H9 (cell line): ENCODE measurements around the gene L3MBTL4. TPM values are rescaled to one million over a fixed set of nuclear protein-coding genes. Genes with fewer than 3 reads are reported as not detected.

Experiments used
- DNase-seq: peaks from one replicate; pipeline ENCODE4 v3.0.0-alpha.2; 2017
- H2AFZ ChIP-seq: one replicate; pipeline ENCODE4 v1.6.1; 2013; ENCODE audit warnings: mild to moderate bottlenecking, low read length, control low read depth, moderate library complexity
- H2AK5ac ChIP-seq: 2 replicates; pipeline ENCODE4 v1.6.1; 2013; ENCODE audit warnings: low read length, control low read depth, mixed read lengths; ENCODE audit not compliant: insufficient read length
- H2BK120ac ChIP-seq: one replicate; pipeline ENCODE4 v1.6.1; 2013; ENCODE audit warnings: low read depth, mild to moderate bottlenecking, low read length, control low read depth, inconsistent platforms; ENCODE audit not compliant: poor library complexity, severe bottlenecking
- H2BK12ac ChIP-seq: 2 replicates; pipeline ENCODE4 v1.6.1; 2013; ENCODE audit warnings: low read length, control low read depth, mixed read lengths, low read depth; ENCODE audit not compliant: insufficient read length
- H2BK15ac ChIP-seq: 2 replicates; pipeline ENCODE4 v1.6.1; 2013; ENCODE audit warnings: low read depth, low read length, control low read depth
- H2BK20ac ChIP-seq: one replicate; pipeline ENCODE4 v1.6.1; 2013; ENCODE audit warnings: low read depth, mild to moderate bottlenecking, low read length, control low read depth, inconsistent platforms; ENCODE audit not compliant: poor library complexity, severe bottlenecking
- H2BK5ac ChIP-seq: 2 replicates; pipeline ENCODE4 v1.6.1; 2013; ENCODE audit warnings: low read length, control low read depth, mixed read lengths; ENCODE audit not compliant: insufficient read length
- H3K14ac ChIP-seq: 2 replicates; pipeline ENCODE4 v1.6.1; 2013; ENCODE audit warnings: low read length, control low read depth; ENCODE audit not compliant: insufficient read depth
- H3K18ac ChIP-seq: 2 replicates; pipeline ENCODE4 v1.6.1; 2013; ENCODE audit warnings: low read depth, mild to moderate bottlenecking, mixed read lengths, low read length, control low read depth; ENCODE audit not compliant: insufficient read length
- H3K23ac ChIP-seq: 2 replicates; pipeline ENCODE4 v1.6.1; 2013; ENCODE audit warnings: low read length, control low read depth, mixed read lengths, low read depth; ENCODE audit not compliant: insufficient read length
- H3K23me2 ChIP-seq: 2 replicates; pipeline ENCODE4 v1.6.1; 2013; ENCODE audit warnings: low read depth, mild to moderate bottlenecking, mixed read lengths, low read length, control low read depth; ENCODE audit not compliant: insufficient read length, poor library complexity, severe bottlenecking
- H3K27ac ChIP-seq: 2 replicates; pipeline ENCODE4 v1.5.1; 2013; ENCODE audit warnings: low read length, control low read depth, mixed read lengths, low read depth; ENCODE audit not compliant: insufficient read length
- H3K27me3 ChIP-seq: 2 replicates; pipeline ENCODE4 v1.6.1; 2013; ENCODE audit warnings: low read length, control low read depth, inconsistent platforms; ENCODE audit not compliant: insufficient read depth
- H3K4ac ChIP-seq: 2 replicates; pipeline ENCODE4 v1.6.1; 2013; ENCODE audit warnings: low read depth, mild to moderate bottlenecking, control low read depth, inconsistent platforms, low read length, moderate library complexity
- H3K4me1 ChIP-seq: 2 replicates; pipeline ENCODE4 v1.6.1; 2013; ENCODE audit warnings: low read length, control low read depth, inconsistent platforms; ENCODE audit not compliant: insufficient read depth
- H3K4me2 ChIP-seq: 2 replicates; pipeline ENCODE4 v1.6.1; 2013; ENCODE audit warnings: low read length, control low read depth, mixed read lengths; ENCODE audit not compliant: insufficient read length, insufficient read depth
- H3K56ac ChIP-seq: 2 replicates; pipeline ENCODE4 v1.6.1; 2013; ENCODE audit warnings: low read depth, mild to moderate bottlenecking, mixed read lengths, low read length, control low read depth; ENCODE audit not compliant: insufficient read length
- H3K79me1 ChIP-seq: 2 replicates; pipeline ENCODE4 v1.6.1; 2013; ENCODE audit warnings: low read depth, mild to moderate bottlenecking, moderate library complexity, low read length, control low read depth, inconsistent platforms; ENCODE audit not compliant: insufficient read depth, poor library complexity, severe bottlenecking
- H3K79me2 ChIP-seq: 2 replicates; pipeline ENCODE4 v1.6.1; 2013; ENCODE audit warnings: low read length, control low read depth, inconsistent platforms; ENCODE audit not compliant: insufficient read depth
- H3K9ac ChIP-seq: 2 replicates; pipeline ENCODE4 v1.6.1; 2013; ENCODE audit warnings: low read length, control low read depth, mixed read lengths; ENCODE audit not compliant: insufficient read length; ENCODE audit errors: extremely low read depth
- H3K9me3 ChIP-seq: one replicate; pipeline ENCODE4 v1.6.1; 2013; ENCODE audit warnings: low read depth, low read length, inconsistent platforms; ENCODE audit not compliant: control insufficient read depth
- H3T11ph ChIP-seq: one replicate; pipeline ENCODE4 v1.6.1; 2013; ENCODE audit warnings: mild to moderate bottlenecking, low read length, control low read depth, inconsistent platforms
- H4K20me1 ChIP-seq: one replicate; pipeline ENCODE4 v1.6.1; 2013; ENCODE audit not compliant: control insufficient read depth, insufficient read length, insufficient read depth
- H4K5ac ChIP-seq: 2 replicates; pipeline ENCODE4 v1.6.1; 2013; ENCODE audit warnings: low read depth, mild to moderate bottlenecking, mixed read lengths, low read length, control low read depth; ENCODE audit not compliant: insufficient read length
- H4K8ac ChIP-seq: replicated peaks from 2 replicates; pipeline ENCODE4 v1.6.1; 2013; ENCODE audit warnings: low read length, control low read depth, mixed read lengths, low read depth; ENCODE audit not compliant: insufficient read length
- H4K91ac ChIP-seq: 2 replicates; pipeline ENCODE4 v1.6.1; 2013; ENCODE audit warnings: low read depth, mild to moderate bottlenecking, moderate library complexity, mixed read lengths, low read length, control low read depth; ENCODE audit not compliant: insufficient read length
- H3K27ac Mint-ChIP-seq, 3 experiments: 2 replicates in 2 of 3; 3 replicates in 1 of 3; pipeline ENCODE4 v1.8.0; 2020 to 2021; ENCODE audit warnings: mixed read lengths in 3 of 3, mild to moderate bottlenecking in 1 of 3, moderate library complexity in 1 of 3
- H3K27me3 Mint-ChIP-seq: 2 replicates; pipeline ENCODE4 v1.8.0; 2021; ENCODE audit warnings: low read depth, mild to moderate bottlenecking, moderate library complexity, mixed read lengths
- H3K36me3 Mint-ChIP-seq, 3 experiments: 2 replicates in 2 of 3; 3 replicates in 1 of 3; pipeline ENCODE4 v1.8.0; 2020 to 2021; ENCODE audit warnings: low read depth in 3 of 3, mixed read lengths in 3 of 3; ENCODE audit not compliant: insufficient read depth in 1 of 3
- H3K4me1 Mint-ChIP-seq, 2 experiments: 2 replicates each; pipeline ENCODE4 v1.8.0; 2020; ENCODE audit warnings: mixed read lengths in 2 of 2
- H3K4me3 Mint-ChIP-seq, 2 experiments: 2 replicates in 1 of 2; 3 replicates in 1 of 2; pipeline ENCODE4 v1.8.0; 2020 to 2021; ENCODE audit warnings: mild to moderate bottlenecking in 2 of 2, mixed read lengths in 2 of 2, moderate library complexity in 1 of 2
- H3K9me3 Mint-ChIP-seq, 2 experiments: 2 replicates in 1 of 2; 3 replicates in 1 of 2; pipeline ENCODE4 v1.8.0; 2020; ENCODE audit warnings: mild to moderate bottlenecking in 2 of 2, mixed read lengths in 2 of 2, moderate library complexity in 1 of 2
- WGBS: extraction: QIAGEN DNeasy Blood & Tissue Kit; methylation state at CpG from one replicate; pipeline ENCODE4 v1.1.7; 2013; ENCODE audit warnings: missing lambda C conversion rate, low lambda C conversion rate, mixed read lengths; ENCODE audit not compliant: insufficient read length; ENCODE audit errors: extremely low coverage; 5-methylcytosine and 5-hydroxymethylcytosine counted together
- total RNA-seq: library from RNA; stranded (reverse); gene quantifications from 2 replicates; pipeline ENCODE4 v1.2.1, GENCODE V29; 2021
- TF ChIP-seq, protein P1 (sequence below): fragments of 200-600 bp; sonication (generic); conservative IDR thresholded peaks from 3 replicates; pipeline ENCODE4 v1.8.0; 2021; ENCODE audit warnings: antibody characterized with exemption, mild to moderate bottlenecking

L3MBTL4 gene
- total RNA-seq, 1 experiment from 2014 or later, result 1.9 TPM

DNA sequence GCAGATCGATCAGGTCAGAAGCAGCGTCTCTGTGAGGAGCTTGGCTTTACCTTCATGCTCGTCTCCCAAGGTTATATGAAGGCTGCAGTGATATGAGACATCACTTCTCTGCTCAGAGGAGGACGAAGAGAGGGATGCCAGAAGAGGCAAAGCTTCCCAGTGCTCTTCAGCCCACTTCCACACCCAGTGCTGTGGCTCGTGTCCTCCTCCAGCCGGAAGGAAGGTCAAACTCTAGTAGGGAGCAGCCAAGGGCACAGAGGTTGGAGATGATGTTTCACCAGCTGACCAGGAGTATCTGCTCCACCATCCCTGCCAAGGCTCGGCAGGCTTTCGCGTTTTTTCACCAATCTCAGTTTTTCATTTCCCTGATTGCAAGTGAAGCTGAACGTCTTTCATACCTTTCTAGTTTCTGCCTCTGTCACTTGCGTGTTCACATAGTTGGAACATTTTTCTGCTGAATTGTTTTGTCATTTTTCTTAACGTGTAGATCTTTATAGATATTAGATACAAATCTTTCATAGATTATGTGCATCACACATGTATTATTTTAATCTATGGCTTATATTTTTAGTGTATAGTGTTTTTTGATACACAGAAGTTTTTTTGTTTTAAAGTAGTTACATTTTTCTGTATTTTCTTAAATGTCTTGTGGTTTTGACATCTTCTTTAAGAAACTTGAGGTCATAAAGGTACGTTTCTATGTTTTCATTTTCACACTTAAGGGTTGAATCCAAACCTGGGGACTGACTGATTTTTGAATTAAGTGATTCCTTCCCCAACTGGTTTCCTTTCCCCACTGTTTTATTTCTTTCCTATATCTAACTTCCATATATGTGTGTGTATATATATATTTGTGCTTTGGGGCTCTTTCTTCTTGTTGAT, 23.5 kb upstream of the L3MBTL4 start:
- Histone ChIP-seq H3K4me2 (no peak overlapping the region), H4K5ac (no peak overlapping the region), H4K91ac (no peak overlapping the region), H3K23me2 (no peaks in the 10 kb centered on the region), H2AK5ac (no peak overlapping the region), H2BK12ac (no peak overlapping the region), H3K23ac (no peak overlapping the region), H3K9me3 (no peaks in the 10 kb centered on the region), H3K27me3 (no peaks in the 10 kb centered on the region), H4K20me1 (no peaks in the 10 kb centered on the region), H2BK15ac (no peak overlapping the region), H2BK5ac (no peak overlapping the region), H3K56ac (no peak overlapping the region), H2AFZ (no peak overlapping the region), H2BK120ac (no peak overlapping the region), H2BK20ac (no peak overlapping the region), H3K18ac (no peak overlapping the region), H3K79me2 (no peaks in the 10 kb centered on the region), H3K27ac (no peak overlapping the region), H3K4ac (no peak overlapping the region), H3K4me1 (no peaks in the 10 kb centered on the region), H3T11ph (no peak overlapping the region), H3K9ac (no peak overlapping the region), H3K79me1 (no peaks in the 10 kb centered on the region), H4K8ac (no peak overlapping the region), H3K14ac (no peak overlapping the region; the same call in 1 of the 2 replicates)
- Mint-ChIP-seq H3K4me1 (peaks cover 0 to 6% of the 10 kb centered on the region in 2 experiments; a peak in 2 of 4 replicates), H3K27ac (no peak overlapping the region), H3K36me3 (no peaks in the 10 kb centered on the region), H3K4me3 (no peak overlapping the region), H3K27me3 (no peaks in the 10 kb centered on the region; the same call in 1 of the 2 replicates), H3K9me3 (no peaks in the 10 kb centered on the region)
- WGBS, result no CpG with 5 or more reads among the region's 13 CpGs
- no peak for DNase-seq
- TF ChIP-seq, protein P1, sequence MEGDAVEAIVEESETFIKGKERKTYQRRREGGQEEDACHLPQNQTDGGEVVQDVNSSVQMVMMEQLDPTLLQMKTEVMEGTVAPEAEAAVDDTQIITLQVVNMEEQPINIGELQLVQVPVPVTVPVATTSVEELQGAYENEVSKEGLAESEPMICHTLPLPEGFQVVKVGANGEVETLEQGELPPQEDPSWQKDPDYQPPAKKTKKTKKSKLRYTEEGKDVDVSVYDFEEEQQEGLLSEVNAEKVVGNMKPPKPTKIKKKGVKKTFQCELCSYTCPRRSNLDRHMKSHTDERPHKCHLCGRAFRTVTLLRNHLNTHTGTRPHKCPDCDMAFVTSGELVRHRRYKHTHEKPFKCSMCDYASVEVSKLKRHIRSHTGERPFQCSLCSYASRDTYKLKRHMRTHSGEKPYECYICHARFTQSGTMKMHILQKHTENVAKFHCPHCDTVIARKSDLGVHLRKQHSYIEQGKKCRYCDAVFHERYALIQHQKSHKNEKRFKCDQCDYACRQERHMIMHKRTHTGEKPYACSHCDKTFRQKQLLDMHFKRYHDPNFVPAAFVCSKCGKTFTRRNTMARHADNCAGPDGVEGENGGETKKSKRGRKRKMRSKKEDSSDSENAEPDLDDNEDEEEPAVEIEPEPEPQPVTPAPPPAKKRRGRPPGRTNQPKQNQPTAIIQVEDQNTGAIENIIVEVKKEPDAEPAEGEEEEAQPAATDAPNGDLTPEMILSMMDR, result no peak
